ENCODE data around the gene USP28.

DNA sequence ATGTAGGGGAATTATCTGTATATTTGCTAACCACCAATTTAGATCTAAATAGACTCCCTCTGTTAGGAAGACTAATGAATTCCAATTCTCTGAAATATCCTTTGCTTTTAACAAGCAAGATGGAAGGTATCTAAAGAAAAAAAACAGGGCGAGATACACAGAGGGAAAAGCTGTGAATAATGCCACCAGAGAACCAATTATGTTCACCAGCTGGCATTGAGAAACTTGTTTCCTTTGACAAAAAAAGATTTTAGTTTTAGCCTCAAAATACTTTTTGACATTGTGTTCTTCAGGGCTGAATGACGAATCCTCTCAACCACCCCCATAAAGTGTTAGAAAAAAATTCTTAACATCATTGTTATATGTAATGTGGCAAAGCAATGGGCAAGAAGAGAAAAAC, 48.2 kb upstream of the USP28 start:
- TF ChIP-seq, protein P1, sequence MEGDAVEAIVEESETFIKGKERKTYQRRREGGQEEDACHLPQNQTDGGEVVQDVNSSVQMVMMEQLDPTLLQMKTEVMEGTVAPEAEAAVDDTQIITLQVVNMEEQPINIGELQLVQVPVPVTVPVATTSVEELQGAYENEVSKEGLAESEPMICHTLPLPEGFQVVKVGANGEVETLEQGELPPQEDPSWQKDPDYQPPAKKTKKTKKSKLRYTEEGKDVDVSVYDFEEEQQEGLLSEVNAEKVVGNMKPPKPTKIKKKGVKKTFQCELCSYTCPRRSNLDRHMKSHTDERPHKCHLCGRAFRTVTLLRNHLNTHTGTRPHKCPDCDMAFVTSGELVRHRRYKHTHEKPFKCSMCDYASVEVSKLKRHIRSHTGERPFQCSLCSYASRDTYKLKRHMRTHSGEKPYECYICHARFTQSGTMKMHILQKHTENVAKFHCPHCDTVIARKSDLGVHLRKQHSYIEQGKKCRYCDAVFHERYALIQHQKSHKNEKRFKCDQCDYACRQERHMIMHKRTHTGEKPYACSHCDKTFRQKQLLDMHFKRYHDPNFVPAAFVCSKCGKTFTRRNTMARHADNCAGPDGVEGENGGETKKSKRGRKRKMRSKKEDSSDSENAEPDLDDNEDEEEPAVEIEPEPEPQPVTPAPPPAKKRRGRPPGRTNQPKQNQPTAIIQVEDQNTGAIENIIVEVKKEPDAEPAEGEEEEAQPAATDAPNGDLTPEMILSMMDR (IDR thresholded peaks at IDR 0.05), result no peak
- TF ChIP-seq POLR2A (IDR thresholded peaks at IDR 0.05), result no peak

Measured in body of pancreas (tissue), 4 donors.